GM12892 (cell line): ENCODE measurements around the gene HHAT.

Experiments used
- POLR2A ChIP-seq: IDR thresholded peaks from 2 replicates; pipeline ENCODE4 v1.6.1; 2011; ENCODE audit warnings: low read depth, low read length, control low read depth
- POLR2AphosphoS5 ChIP-seq: IDR thresholded peaks from 2 replicates; pipeline ENCODE4 v1.6.1; 2011; ENCODE audit warnings: low read depth, low read length, control low read depth

DNA sequence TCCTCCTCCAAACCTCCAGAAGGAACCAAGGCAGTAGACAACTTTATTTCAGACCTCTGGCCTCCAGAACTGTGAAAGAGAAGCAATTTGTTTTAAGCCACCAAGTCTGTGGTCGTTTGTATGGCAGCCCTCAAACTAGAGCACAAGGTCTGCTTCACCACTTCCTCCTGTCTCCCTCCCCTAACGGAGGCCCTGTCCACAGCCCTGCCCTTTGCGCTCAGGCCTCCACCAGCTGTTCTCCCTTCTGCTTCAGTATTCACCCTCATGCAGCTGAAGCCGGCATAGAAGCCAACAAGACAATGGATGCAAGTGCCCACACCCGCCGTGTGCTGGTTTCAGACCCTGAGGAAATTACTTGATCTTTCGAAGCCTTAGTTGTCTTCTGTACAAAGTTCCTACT lies 364.1 kb downstream of the HHAT start:
- TF ChIP-seq POLR2AphosphoS5 (no peak), POLR2A (no peak)
